ENCODE results near the gene MTMR8.

The MTMR8 gene

GRCh38 chrX:64350521-64350920 is 44.7 kb downstream of the MTMR8 start:
- no peak for TF ChIP-seq CTCF (conservative IDR thresholded peaks at IDR 0.05)
- no peak overlapping the region for H3K27ac ChIP-seq

- no peak for TF ChIP-seq CTCF (conservative IDR thresholded peaks at IDR 0.05)
- no peak overlapping the region for H3K27ac ChIP-seq
Measured at GRCh38 chrX:64350047-64350446, 45.2 kb downstream of the MTMR8 start.

- TF ChIP-seq CTCF (conservative IDR thresholded peaks at IDR 0.05), result no peak
Measured at GRCh38 chrX:64342811-64343210, 52.4 kb downstream of the MTMR8 start.

GRCh38 chrX:64338296-64338695 is 57.0 kb downstream of the MTMR8 start:
- no peak overlapping the region for H3K27ac ChIP-seq
- TF ChIP-seq CTCF (conservative IDR thresholded peaks at IDR 0.05), result no peak

More at GRCh38 chrX:64342811-64343210, 52.4 kb downstream of the MTMR8 start:
- H3K27ac ChIP-seq, result no peak overlapping the region

GRCh38 chrX:64334467-64334866 is 60.8 kb downstream of the MTMR8 start:
- H3K27ac ChIP-seq, result no peak overlapping the region
- TF ChIP-seq CTCF (conservative IDR thresholded peaks at IDR 0.05), result no peak

GRCh38 chrX:64330284-64330683 is 65.0 kb downstream of the MTMR8 start:
- TF ChIP-seq CTCF (conservative IDR thresholded peaks at IDR 0.05), result no peak

GRCh38 chrX:64321507-64321906 is 73.7 kb downstream of the MTMR8 start:
- no peak for TF ChIP-seq CTCF (conservative IDR thresholded peaks at IDR 0.05)
- no peak overlapping the region for H3K27ac ChIP-seq

More at GRCh38 chrX:64330284-64330683, 65.0 kb downstream of the MTMR8 start:
- no peak overlapping the region for H3K27ac ChIP-seq

GRCh38 chrX:64313624-64314023 is 81.6 kb downstream of the MTMR8 start:
- TF ChIP-seq CTCF (conservative IDR thresholded peaks at IDR 0.05), result no peak
- H3K27ac ChIP-seq, result no peak overlapping the region

All from VCaP (cell line).